ENCODE results near the gene ARHGAP45. TPM values are rescaled to one million over a fixed set of nuclear protein-coding genes. Genes with fewer than 3 reads are reported as not detected.

ARHGAP45 gene
- total RNA-seq, 4 donors from 2014 or later, result 17.8 to 28.3 (median 21.2) TPM

DNA sequence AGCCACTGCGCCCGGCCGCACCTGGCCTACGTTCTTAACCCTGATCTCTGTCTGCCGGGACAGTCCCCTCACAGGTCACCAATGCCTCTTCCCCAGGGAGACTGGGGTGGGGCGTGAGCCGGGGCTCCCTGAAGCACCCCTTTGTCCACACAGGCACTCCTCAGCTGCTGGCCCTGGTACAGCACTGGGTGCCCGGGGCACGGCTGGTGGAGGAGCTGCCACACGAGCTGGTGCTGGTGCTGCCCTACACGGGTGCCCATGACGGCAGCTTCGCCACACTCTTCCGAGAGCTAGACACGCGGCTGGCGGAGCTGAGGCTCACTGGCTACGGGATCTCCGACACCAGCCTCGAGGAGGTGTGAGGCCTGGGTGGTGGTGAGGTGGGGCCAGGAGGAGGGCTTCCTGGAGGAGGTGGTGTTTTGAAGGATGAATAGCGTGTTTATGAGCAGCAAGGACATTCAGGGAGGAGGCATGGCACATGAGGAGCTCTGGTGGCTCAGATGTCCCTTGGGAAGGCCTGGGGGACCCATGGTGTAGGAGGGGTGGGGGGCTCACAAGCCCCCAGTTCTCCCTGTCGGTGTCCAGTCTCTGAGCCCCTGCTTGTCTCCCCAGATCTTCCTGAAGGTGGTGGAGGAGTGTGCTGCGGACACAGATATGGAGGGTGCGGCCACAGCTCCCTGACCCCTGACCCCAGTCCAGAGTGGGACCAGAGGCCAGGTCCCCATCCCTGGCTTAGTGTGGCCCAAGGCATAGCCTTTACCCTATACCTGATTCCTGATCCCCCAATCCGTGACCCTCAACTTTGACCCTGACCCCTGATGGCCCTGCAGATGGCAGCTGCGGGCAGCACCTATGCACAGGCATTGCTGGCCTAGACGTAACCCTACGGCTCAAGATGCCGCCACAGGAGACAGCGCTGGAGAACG is 13.5 kb upstream of the ARHGAP45 start:
- H3K4me1 ChIP-seq, result no peaks in the 10 kb centered on the region
- no peak for TF ChIP-seq EP300 (IDR thresholded peaks at IDR 0.05)
- TF ChIP-seq POLR2AphosphoS5 (IDR thresholded peaks at IDR 0.05), result no peak
- no peak for TF ChIP-seq POLR2A (IDR thresholded peaks at IDR 0.05; ENCODE audit: low read depth)
- TF ChIP-seq, protein P1, sequence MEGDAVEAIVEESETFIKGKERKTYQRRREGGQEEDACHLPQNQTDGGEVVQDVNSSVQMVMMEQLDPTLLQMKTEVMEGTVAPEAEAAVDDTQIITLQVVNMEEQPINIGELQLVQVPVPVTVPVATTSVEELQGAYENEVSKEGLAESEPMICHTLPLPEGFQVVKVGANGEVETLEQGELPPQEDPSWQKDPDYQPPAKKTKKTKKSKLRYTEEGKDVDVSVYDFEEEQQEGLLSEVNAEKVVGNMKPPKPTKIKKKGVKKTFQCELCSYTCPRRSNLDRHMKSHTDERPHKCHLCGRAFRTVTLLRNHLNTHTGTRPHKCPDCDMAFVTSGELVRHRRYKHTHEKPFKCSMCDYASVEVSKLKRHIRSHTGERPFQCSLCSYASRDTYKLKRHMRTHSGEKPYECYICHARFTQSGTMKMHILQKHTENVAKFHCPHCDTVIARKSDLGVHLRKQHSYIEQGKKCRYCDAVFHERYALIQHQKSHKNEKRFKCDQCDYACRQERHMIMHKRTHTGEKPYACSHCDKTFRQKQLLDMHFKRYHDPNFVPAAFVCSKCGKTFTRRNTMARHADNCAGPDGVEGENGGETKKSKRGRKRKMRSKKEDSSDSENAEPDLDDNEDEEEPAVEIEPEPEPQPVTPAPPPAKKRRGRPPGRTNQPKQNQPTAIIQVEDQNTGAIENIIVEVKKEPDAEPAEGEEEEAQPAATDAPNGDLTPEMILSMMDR (IDR thresholded peaks at IDR 0.05), result no peak
- H3K27ac ChIP-seq (replicated peaks in 1 of 4), result no peak overlapping the region
- DNase-seq (ENCODE audit: extremely low spot score), result no peak
- no peak overlapping the region for H3K4me3 ChIP-seq
- intact Hi-C loops (cut with DNase I), result no loop called here
- no peaks in the 10 kb centered on the region for H3K27me3 ChIP-seq
- peaks cover 0 to 28% (median 6%) of the 10 kb centered on the region in 4 donors for H3K36me3 ChIP-seq
- peaks cover 4 to 30% (median 29%) of the 10 kb centered on the region in 4 donors for H3K9me3 ChIP-seq
- 94% methylated on average over 3 of the region's 31 CpGs for WGBS

DNA sequence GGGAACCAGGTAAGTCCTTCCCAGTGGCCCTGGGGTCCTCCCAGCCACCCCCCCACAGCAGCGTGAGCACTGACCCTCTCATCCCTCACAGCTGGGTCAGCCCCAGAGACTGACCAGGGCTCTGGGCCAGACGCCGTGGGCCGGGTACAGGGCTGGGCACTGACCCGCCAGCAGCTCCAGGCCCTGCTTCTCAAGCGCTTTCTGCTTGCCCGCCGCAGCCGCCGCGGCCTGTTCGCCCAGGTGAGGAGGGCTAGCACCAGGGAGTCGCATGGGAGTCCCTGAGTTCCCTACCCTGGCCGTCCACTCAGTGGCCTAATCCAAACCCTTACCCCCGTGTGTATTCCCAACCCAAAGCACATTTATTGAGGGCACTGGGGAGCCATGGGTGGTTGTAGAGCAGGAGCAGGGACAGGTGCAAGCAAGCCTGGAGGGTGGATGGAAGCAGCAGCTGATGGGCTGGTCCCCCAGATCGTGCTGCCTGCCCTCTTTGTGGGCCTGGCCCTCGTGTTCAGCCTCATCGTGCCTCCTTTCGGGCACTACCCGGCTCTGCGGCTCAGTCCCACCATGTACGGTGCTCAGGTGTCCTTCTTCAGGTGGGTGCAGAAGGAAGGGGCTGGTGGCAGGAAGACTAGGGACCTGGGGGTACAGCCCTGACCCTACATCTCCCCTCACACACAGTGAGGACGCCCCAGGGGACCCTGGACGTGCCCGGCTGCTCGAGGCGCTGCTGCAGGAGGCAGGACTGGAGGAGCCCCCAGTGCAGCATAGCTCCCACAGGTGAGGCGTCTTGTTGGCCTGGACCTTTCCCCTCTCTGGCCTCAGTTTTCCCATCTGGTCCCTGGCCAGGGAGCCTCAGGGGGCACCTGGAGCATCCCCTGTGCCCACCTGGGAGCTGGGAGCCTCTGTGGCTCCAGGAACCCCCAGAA is 12.6 kb upstream of the ARHGAP45 start:
- H3K9me3 ChIP-seq, result peaks cover 4 to 39% (median 37%) of the 10 kb centered on the region in 4 donors
- no peak for TF ChIP-seq POLR2A (IDR thresholded peaks at IDR 0.05; ENCODE audit: low read depth)
- no peak for TF ChIP-seq EP300 (IDR thresholded peaks at IDR 0.05)
- no peak for TF ChIP-seq POLR2AphosphoS5 (IDR thresholded peaks at IDR 0.05)
- TF ChIP-seq, protein P1 (IDR thresholded peaks at IDR 0.05), result no peak
- H3K4me3 ChIP-seq, result no peak overlapping the region
- 94% methylated on average over 25 of the region's 28 CpGs for WGBS
- H3K4me1 ChIP-seq, result no peaks in the 10 kb centered on the region
- H3K27me3 ChIP-seq, result no peaks in the 10 kb centered on the region
- no peak overlapping the region for H3K27ac ChIP-seq (replicated peaks in 1 of 4)
- peaks cover 0 to 33% (median 6%) of the 10 kb centered on the region in 4 donors for H3K36me3 ChIP-seq
- no peak for DNase-seq (ENCODE audit: extremely low spot score)
- intact Hi-C loops (cut with DNase I), result no loop called here

DNA sequence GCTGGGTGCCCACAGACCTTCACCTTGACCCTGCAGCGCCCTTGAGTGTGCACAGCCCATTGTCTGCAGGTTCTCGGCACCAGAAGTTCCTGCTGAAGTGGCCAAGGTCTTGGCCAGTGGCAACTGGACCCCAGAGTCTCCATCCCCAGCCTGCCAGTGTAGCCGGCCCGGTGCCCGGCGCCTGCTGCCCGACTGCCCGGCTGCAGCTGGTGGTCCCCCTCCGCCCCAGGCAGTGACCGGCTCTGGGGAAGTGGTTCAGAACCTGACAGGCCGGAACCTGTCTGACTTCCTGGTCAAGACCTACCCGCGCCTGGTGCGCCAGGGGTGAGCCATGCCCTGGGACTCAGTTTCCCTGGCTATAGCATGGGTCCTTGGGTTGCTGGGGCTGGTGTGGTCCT is 11.9 kb upstream of the ARHGAP45 start:
- 90% methylated on average over 8 of the region's 14 CpGs for WGBS
- TF ChIP-seq, protein P1 (IDR thresholded peaks at IDR 0.05), result no peak
- no peak for TF ChIP-seq POLR2A (IDR thresholded peaks at IDR 0.05; ENCODE audit: low read depth)
- TF ChIP-seq POLR2AphosphoS5 (IDR thresholded peaks at IDR 0.05), result no peak
- no peak for TF ChIP-seq EP300 (IDR thresholded peaks at IDR 0.05)
- H3K36me3 ChIP-seq, result peaks cover 0 to 33% (median 6%) of the 10 kb centered on the region in 4 donors

DNA sequence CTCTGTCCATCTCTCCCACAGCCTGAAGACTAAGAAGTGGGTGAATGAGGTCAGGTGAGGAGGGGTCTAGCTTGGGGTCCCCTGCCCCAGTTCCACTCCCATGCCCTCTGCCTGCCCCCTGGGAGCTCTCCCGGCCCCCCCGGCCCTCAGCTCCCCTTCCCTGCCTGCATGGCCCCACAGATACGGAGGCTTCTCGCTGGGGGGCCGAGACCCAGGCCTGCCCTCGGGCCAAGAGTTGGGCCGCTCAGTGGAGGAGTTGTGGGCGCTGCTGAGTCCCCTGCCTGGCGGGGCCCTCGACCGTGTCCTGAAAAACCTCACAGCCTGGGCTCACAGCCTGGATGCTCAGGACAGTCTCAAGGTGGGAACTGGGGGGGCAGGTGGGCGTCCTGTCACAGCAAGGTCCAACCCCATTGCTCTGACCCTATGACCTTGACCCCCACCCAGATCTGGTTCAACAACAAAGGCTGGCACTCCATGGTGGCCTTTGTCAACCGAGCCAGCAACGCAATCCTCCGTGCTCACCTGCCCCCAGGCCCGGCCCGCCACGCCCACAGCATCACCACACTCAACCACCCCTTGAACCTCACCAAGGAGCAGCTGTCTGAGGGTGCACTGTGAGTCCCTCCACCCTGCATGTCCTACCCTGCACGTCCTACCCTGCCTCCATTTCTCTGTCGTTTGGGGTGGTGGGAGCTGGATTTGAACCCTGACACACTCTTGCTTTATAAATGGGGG is 10.9 kb upstream of the ARHGAP45 start:
- WGBS, result 97% methylated on average over 16 of the region's 20 CpGs
- TF ChIP-seq POLR2A (IDR thresholded peaks at IDR 0.05; ENCODE audit: low read depth) (no peak), POLR2AphosphoS5 (IDR thresholded peaks at IDR 0.05) (no peak), EP300 (IDR thresholded peaks at IDR 0.05) (no peak)
- TF ChIP-seq, protein P1 (IDR thresholded peaks at IDR 0.05), result no peak
- intact Hi-C loops (cut with DNase I), result no loop called here

More for the DNA sequence above, 11.9 kb upstream of the ARHGAP45 start:
- Histone ChIP-seq H3K9me3 (peaks cover 4 to 44% (median 40%) of the 10 kb centered on the region in 4 donors), H3K27ac (replicated peaks in 1 of 4) (no peak overlapping the region), H3K4me1 (no peaks in the 10 kb centered on the region), H3K4me3 (no peak overlapping the region), H3K27me3 (no peaks in the 10 kb centered on the region)
- intact Hi-C loops (cut with DNase I), result no loop called here
- no peak for DNase-seq (ENCODE audit: extremely low spot score)

More for the DNA sequence above, 10.9 kb upstream of the ARHGAP45 start:
- Histone ChIP-seq H3K4me1 (no peaks in the 10 kb centered on the region), H3K9me3 (peaks cover 4 to 44% (median 40%) of the 10 kb centered on the region in 4 donors), H3K4me3 (no peak overlapping the region), H3K27me3 (no peaks in the 10 kb centered on the region), H3K27ac (replicated peaks in 1 of 4) (no peak overlapping the region), H3K36me3 (peaks cover 0 to 33% (median 6%) of the 10 kb centered on the region in 4 donors)
- no peak for DNase-seq (ENCODE audit: extremely low spot score)
